H9 (cell line): ENCODE data around the gene CARD11. TPM values are rescaled to one million over a fixed set of nuclear protein-coding genes. Genes with fewer than 3 reads are reported as not detected.

Source experiments
- DNase-seq: peaks from one replicate; pipeline ENCODE4 v3.0.0-alpha.2; 2017
- H2AFZ ChIP-seq: one replicate; pipeline ENCODE4 v1.6.1; 2013; ENCODE audit warnings: mild to moderate bottlenecking, low read length, control low read depth, moderate library complexity
- H2AK5ac ChIP-seq: 2 replicates; pipeline ENCODE4 v1.6.1; 2013; ENCODE audit warnings: low read length, control low read depth, mixed read lengths; ENCODE audit not compliant: insufficient read length
- H2BK120ac ChIP-seq: one replicate; pipeline ENCODE4 v1.6.1; 2013; ENCODE audit warnings: low read depth, mild to moderate bottlenecking, low read length, control low read depth, inconsistent platforms; ENCODE audit not compliant: poor library complexity, severe bottlenecking
- H2BK12ac ChIP-seq: 2 replicates; pipeline ENCODE4 v1.6.1; 2013; ENCODE audit warnings: low read length, control low read depth, mixed read lengths, low read depth; ENCODE audit not compliant: insufficient read length
- H2BK15ac ChIP-seq: 2 replicates; pipeline ENCODE4 v1.6.1; 2013; ENCODE audit warnings: low read depth, low read length, control low read depth
- H2BK20ac ChIP-seq: one replicate; pipeline ENCODE4 v1.6.1; 2013; ENCODE audit warnings: low read depth, mild to moderate bottlenecking, low read length, control low read depth, inconsistent platforms; ENCODE audit not compliant: poor library complexity, severe bottlenecking
- H2BK5ac ChIP-seq: 2 replicates; pipeline ENCODE4 v1.6.1; 2013; ENCODE audit warnings: low read length, control low read depth, mixed read lengths; ENCODE audit not compliant: insufficient read length
- H3K14ac ChIP-seq: 2 replicates; pipeline ENCODE4 v1.6.1; 2013; ENCODE audit warnings: low read length, control low read depth; ENCODE audit not compliant: insufficient read depth
- H3K18ac ChIP-seq: 2 replicates; pipeline ENCODE4 v1.6.1; 2013; ENCODE audit warnings: low read depth, mild to moderate bottlenecking, mixed read lengths, low read length, control low read depth; ENCODE audit not compliant: insufficient read length
- H3K23ac ChIP-seq: 2 replicates; pipeline ENCODE4 v1.6.1; 2013; ENCODE audit warnings: low read length, control low read depth, mixed read lengths, low read depth; ENCODE audit not compliant: insufficient read length
- H3K23me2 ChIP-seq: 2 replicates; pipeline ENCODE4 v1.6.1; 2013; ENCODE audit warnings: low read depth, mild to moderate bottlenecking, mixed read lengths, low read length, control low read depth; ENCODE audit not compliant: insufficient read length, poor library complexity, severe bottlenecking
- H3K27ac ChIP-seq: 2 replicates; pipeline ENCODE4 v1.5.1; 2013; ENCODE audit warnings: low read length, control low read depth, mixed read lengths, low read depth; ENCODE audit not compliant: insufficient read length
- H3K27me3 ChIP-seq: 2 replicates; pipeline ENCODE4 v1.6.1; 2013; ENCODE audit warnings: low read length, control low read depth, inconsistent platforms; ENCODE audit not compliant: insufficient read depth
- H3K4ac ChIP-seq: 2 replicates; pipeline ENCODE4 v1.6.1; 2013; ENCODE audit warnings: low read depth, mild to moderate bottlenecking, control low read depth, inconsistent platforms, low read length, moderate library complexity
- H3K4me1 ChIP-seq: 2 replicates; pipeline ENCODE4 v1.6.1; 2013; ENCODE audit warnings: low read length, control low read depth, inconsistent platforms; ENCODE audit not compliant: insufficient read depth
- H3K4me2 ChIP-seq: 2 replicates; pipeline ENCODE4 v1.6.1; 2013; ENCODE audit warnings: low read length, control low read depth, mixed read lengths; ENCODE audit not compliant: insufficient read length, insufficient read depth
- H3K56ac ChIP-seq: 2 replicates; pipeline ENCODE4 v1.6.1; 2013; ENCODE audit warnings: low read depth, mild to moderate bottlenecking, mixed read lengths, low read length, control low read depth; ENCODE audit not compliant: insufficient read length
- H3K79me1 ChIP-seq: 2 replicates; pipeline ENCODE4 v1.6.1; 2013; ENCODE audit warnings: low read depth, mild to moderate bottlenecking, moderate library complexity, low read length, control low read depth, inconsistent platforms; ENCODE audit not compliant: insufficient read depth, poor library complexity, severe bottlenecking
- H3K79me2 ChIP-seq: 2 replicates; pipeline ENCODE4 v1.6.1; 2013; ENCODE audit warnings: low read length, control low read depth, inconsistent platforms; ENCODE audit not compliant: insufficient read depth
- H3K9ac ChIP-seq: 2 replicates; pipeline ENCODE4 v1.6.1; 2013; ENCODE audit warnings: low read length, control low read depth, mixed read lengths; ENCODE audit not compliant: insufficient read length; ENCODE audit errors: extremely low read depth
- H3K9me3 ChIP-seq: one replicate; pipeline ENCODE4 v1.6.1; 2013; ENCODE audit warnings: low read depth, low read length, inconsistent platforms; ENCODE audit not compliant: control insufficient read depth
- H3T11ph ChIP-seq: one replicate; pipeline ENCODE4 v1.6.1; 2013; ENCODE audit warnings: mild to moderate bottlenecking, low read length, control low read depth, inconsistent platforms
- H4K20me1 ChIP-seq: one replicate; pipeline ENCODE4 v1.6.1; 2013; ENCODE audit not compliant: control insufficient read depth, insufficient read length, insufficient read depth
- H4K5ac ChIP-seq: 2 replicates; pipeline ENCODE4 v1.6.1; 2013; ENCODE audit warnings: low read depth, mild to moderate bottlenecking, mixed read lengths, low read length, control low read depth; ENCODE audit not compliant: insufficient read length
- H4K8ac ChIP-seq: replicated peaks from 2 replicates; pipeline ENCODE4 v1.6.1; 2013; ENCODE audit warnings: low read length, control low read depth, mixed read lengths, low read depth; ENCODE audit not compliant: insufficient read length
- H4K91ac ChIP-seq: 2 replicates; pipeline ENCODE4 v1.6.1; 2013; ENCODE audit warnings: low read depth, mild to moderate bottlenecking, moderate library complexity, mixed read lengths, low read length, control low read depth; ENCODE audit not compliant: insufficient read length
- H3K27ac Mint-ChIP-seq, 3 experiments: 2 replicates in 2 of 3; 3 replicates in 1 of 3; pipeline ENCODE4 v1.8.0; 2020 to 2021; ENCODE audit warnings: mixed read lengths in 3 of 3, mild to moderate bottlenecking in 1 of 3, moderate library complexity in 1 of 3
- H3K27me3 Mint-ChIP-seq: 2 replicates; pipeline ENCODE4 v1.8.0; 2021; ENCODE audit warnings: low read depth, mild to moderate bottlenecking, moderate library complexity, mixed read lengths
- H3K36me3 Mint-ChIP-seq, 3 experiments: 2 replicates in 2 of 3; 3 replicates in 1 of 3; pipeline ENCODE4 v1.8.0; 2020 to 2021; ENCODE audit warnings: low read depth in 3 of 3, mixed read lengths in 3 of 3; ENCODE audit not compliant: insufficient read depth in 1 of 3
- H3K4me1 Mint-ChIP-seq, 2 experiments: 2 replicates each; pipeline ENCODE4 v1.8.0; 2020; ENCODE audit warnings: mixed read lengths in 2 of 2
- H3K4me3 Mint-ChIP-seq, 2 experiments: 2 replicates in 1 of 2; 3 replicates in 1 of 2; pipeline ENCODE4 v1.8.0; 2020 to 2021; ENCODE audit warnings: mild to moderate bottlenecking in 2 of 2, mixed read lengths in 2 of 2, moderate library complexity in 1 of 2
- H3K9me3 Mint-ChIP-seq, 2 experiments: 2 replicates in 1 of 2; 3 replicates in 1 of 2; pipeline ENCODE4 v1.8.0; 2020; ENCODE audit warnings: mild to moderate bottlenecking in 2 of 2, mixed read lengths in 2 of 2, moderate library complexity in 1 of 2
- CTCF ChIP-seq: fragments of 200-600 bp; sonication (generic); conservative IDR thresholded peaks from 3 replicates; pipeline ENCODE4 v1.8.0; 2021; ENCODE audit warnings: antibody characterized with exemption, mild to moderate bottlenecking
- WGBS: extraction: QIAGEN DNeasy Blood & Tissue Kit; methylation state at CpG from one replicate; pipeline ENCODE4 v1.1.7; 2013; ENCODE audit warnings: missing lambda C conversion rate, low lambda C conversion rate, mixed read lengths; ENCODE audit not compliant: insufficient read length; ENCODE audit errors: extremely low coverage; 5-methylcytosine and 5-hydroxymethylcytosine counted together
- total RNA-seq: library from RNA; stranded (reverse); gene quantifications from 2 replicates; pipeline ENCODE4 v1.2.1, GENCODE V29; 2021

CARD11 gene
- total RNA-seq, 1 experiment from 2014 or later: 20.0 TPM

- Histone ChIP-seq H2BK12ac (no peak overlapping the region), H3K79me2 (no peaks in the 10 kb centered on the region), H2BK5ac (no peak overlapping the region), H3T11ph (no peak overlapping the region), H4K8ac (no peak overlapping the region), H3K23ac (no peak overlapping the region), H3K56ac (no peak overlapping the region), H3K18ac (no peak overlapping the region), H2BK15ac (no peak overlapping the region), H4K20me1 (no peaks in the 10 kb centered on the region), H3K23me2 (no peaks in the 10 kb centered on the region), H3K27me3 (no peaks in the 10 kb centered on the region), H3K4me2 (no peak overlapping the region), H4K5ac (no peak overlapping the region), H3K9me3 (no peaks in the 10 kb centered on the region), H3K14ac (no peak overlapping the region), H3K9ac (no peak overlapping the region), H2AK5ac (no peak overlapping the region), H3K4me1 (no peaks in the 10 kb centered on the region), H2AFZ (no peak overlapping the region), H2BK120ac (no peak overlapping the region), H3K4ac (no peak overlapping the region), H3K27ac (no peak overlapping the region), H4K91ac (no peak overlapping the region), H3K79me1 (no peaks in the 10 kb centered on the region), H2BK20ac (no peak overlapping the region)
- Mint-ChIP-seq H3K27me3 (peaks cover 11% of the 10 kb centered on the region), H3K4me3 (no peak overlapping the region), H3K9me3 (peaks cover 11 to 12% of the 10 kb centered on the region in 2 experiments; a peak in 4 of 5 replicates), H3K27ac (no peak overlapping the region), H3K36me3 (peaks cover 0 to 8% (median 0%) of the 10 kb centered on the region in 3 experiments; a peak in 3 of 7 replicates), H3K4me1 (no peaks in the 10 kb centered on the region; a peak in 1 of 4 replicates)
- no peak for TF ChIP-seq CTCF
- DNase-seq: no peak
- no CpG with 5 or more reads among the region's 24 CpGs for WGBS
These were observed 12.8 kb upstream of the CARD11 start for GRCh38 chr7:3056234-3057065.
